ENCODE results near the gene ATRNL1.
"Not testable (repeated sequence)": the region's sequence is repeated elsewhere in the genome, so short reads cannot be mapped to it uniquely, and the experiment has no call there.

ATRNL1 gene

DNA sequence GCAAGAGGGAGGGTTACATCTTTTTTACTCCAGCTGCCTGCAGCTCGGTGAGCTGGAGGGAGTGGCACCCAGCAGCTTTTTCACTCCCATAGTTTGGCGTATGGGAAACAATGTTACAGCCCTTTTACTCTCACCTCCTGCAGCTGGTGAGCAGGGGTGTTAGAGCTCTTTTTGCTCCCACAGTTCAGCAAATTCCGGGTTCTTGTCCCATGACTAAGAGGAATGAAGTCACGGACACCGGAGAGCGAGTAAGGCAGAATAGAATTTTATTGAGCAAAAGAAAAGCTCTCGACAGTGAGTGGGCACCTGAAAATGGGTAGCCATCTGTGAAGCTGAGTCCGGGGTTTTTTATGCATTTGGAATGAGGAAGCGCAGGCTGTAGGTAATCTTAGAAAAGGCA lies 733.2 kb downstream of the ATRNL1 start:
- Histone ChIP-seq H3K27me3 (replicated peaks; ENCODE audit: control insufficient read depth, insufficient read depth, low read length) (no peaks in the 10 kb centered on the region), H3K4me3 (replicated peaks; ENCODE audit: low read depth, low read length) (no peak overlapping the region), H3K36me3 (ENCODE audit: control insufficient read depth, insufficient read depth, low read length) (no peaks in the 10 kb centered on the region)
- no peak for DNase-seq (ENCODE audit: extremely low read depth, insufficient read length)
- TF ChIP-seq, protein P1, sequence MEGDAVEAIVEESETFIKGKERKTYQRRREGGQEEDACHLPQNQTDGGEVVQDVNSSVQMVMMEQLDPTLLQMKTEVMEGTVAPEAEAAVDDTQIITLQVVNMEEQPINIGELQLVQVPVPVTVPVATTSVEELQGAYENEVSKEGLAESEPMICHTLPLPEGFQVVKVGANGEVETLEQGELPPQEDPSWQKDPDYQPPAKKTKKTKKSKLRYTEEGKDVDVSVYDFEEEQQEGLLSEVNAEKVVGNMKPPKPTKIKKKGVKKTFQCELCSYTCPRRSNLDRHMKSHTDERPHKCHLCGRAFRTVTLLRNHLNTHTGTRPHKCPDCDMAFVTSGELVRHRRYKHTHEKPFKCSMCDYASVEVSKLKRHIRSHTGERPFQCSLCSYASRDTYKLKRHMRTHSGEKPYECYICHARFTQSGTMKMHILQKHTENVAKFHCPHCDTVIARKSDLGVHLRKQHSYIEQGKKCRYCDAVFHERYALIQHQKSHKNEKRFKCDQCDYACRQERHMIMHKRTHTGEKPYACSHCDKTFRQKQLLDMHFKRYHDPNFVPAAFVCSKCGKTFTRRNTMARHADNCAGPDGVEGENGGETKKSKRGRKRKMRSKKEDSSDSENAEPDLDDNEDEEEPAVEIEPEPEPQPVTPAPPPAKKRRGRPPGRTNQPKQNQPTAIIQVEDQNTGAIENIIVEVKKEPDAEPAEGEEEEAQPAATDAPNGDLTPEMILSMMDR (IDR thresholded peaks at IDR 0.05; ENCODE audit: insufficient read depth, low read length, poor library complexity, severe bottlenecking), result no peak

DNA sequence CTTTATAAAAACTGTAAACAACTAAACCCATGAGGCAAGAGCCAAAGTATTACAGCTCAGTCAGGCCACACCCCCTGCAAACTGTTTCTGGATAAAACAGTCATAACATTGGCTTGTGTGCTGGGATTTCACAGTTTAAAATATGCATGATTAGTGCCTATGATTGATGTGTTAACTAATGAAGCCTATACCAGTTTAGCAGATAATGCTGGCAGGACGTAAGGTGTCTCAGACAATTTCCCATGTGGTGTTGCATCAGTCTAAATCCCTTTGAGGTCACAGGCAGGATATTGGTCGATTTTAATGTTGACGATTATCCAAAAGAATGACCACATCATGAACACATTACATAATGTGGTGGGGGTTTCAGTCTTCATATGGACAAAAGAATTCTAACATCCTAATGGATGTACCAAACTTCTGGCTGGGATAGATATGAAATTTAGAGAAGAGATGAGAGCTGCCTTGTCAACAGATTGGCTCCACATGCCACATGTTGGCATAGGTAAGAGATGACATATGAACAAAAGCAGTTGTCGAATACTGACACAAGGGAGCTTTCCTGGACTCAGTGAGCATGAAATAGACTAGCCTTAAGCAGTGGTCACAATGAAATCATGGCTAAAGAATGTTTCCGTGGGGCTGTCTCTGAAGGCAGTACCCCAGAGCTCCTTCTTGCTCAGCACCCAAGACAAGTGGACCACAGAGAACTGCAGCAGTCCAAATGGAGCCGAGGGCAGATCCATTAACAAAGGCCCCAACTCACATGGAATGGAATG lies 734.3 kb downstream of the ATRNL1 start:
- TF ChIP-seq, protein P1 (IDR thresholded peaks at IDR 0.05; ENCODE audit: insufficient read depth, low read length, poor library complexity, severe bottlenecking), result no peak
- Histone ChIP-seq H3K27me3 (replicated peaks; ENCODE audit: control insufficient read depth, insufficient read depth, low read length) (no peaks in the 10 kb centered on the region), H3K36me3 (ENCODE audit: control insufficient read depth, insufficient read depth, low read length) (no peaks in the 10 kb centered on the region), H3K4me3 (replicated peaks; ENCODE audit: low read depth, low read length) (no peak overlapping the region)
- no peak for DNase-seq (ENCODE audit: extremely low read depth, insufficient read length)

DNA sequence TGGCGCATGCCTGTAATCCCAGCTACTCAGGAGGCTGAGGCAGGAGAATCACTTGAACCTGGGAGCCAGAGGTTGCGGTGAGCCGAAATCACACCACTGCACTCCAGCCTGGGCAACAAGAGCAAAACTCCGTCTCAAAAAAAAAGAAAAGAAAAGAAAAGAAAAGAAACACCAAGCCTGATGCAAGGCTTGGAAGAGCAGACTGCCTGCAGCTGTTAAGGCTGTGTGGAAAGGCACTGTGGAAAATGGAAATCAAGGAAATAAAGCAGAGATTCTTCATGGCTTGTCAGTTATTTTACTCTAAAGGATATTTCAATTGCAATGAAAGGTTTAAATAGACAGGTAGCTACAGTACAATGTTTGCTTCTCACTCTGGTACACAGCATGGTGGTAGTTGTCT lies 735.0 kb downstream of the ATRNL1 start:
- H3K36me3 ChIP-seq (ENCODE audit: control insufficient read depth, insufficient read depth, low read length); H3K4me3 ChIP-seq (replicated peaks; ENCODE audit: low read depth, low read length); H3K27me3 ChIP-seq (replicated peaks; ENCODE audit: control insufficient read depth, insufficient read depth, low read length); DNase-seq (ENCODE audit: extremely low read depth, insufficient read length): not testable (repeated sequence)

DNA sequence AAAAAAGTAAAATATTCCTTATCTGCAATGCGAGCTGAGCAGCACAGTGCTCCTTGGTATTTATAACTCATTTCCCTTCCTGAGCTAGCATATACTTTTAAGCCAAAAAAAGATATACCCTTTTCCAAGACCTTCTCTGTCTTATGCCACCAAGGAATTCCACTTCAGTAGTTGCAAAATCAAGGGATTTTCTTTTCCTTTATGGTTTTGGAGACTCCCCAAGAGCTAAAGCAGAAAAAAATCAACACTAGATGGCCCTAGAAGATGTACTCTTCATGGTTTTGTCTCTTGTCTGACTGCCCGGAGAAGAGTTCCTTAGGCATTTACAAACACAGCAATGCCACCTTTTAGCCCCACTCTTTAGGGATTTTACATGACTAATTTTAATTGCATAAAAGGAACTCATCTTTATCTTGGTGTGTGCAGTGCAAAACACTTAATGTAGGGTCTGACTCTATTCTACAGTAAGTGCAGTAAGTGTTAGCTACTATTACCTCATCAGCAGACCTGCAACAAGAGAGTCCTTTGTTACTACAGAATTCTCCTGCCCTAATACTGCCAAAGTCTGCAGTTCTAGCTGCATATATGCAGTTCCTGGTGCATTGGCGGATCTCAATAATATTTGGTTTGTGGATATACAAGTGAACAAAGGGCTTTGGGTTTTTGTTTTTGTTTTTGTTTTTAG lies 736.5 kb downstream of the ATRNL1 start:
- TF ChIP-seq, protein P1 (IDR thresholded peaks at IDR 0.05; ENCODE audit: insufficient read depth, low read length, poor library complexity, severe bottlenecking), result no peak
- Histone ChIP-seq H3K36me3 (ENCODE audit: control insufficient read depth, insufficient read depth, low read length) (no peaks in the 10 kb centered on the region), H3K27me3 (replicated peaks; ENCODE audit: control insufficient read depth, insufficient read depth, low read length) (no peaks in the 10 kb centered on the region), H3K4me3 (replicated peaks; ENCODE audit: low read depth, low read length) (no peak overlapping the region)
- no peak for DNase-seq (ENCODE audit: extremely low read depth, insufficient read length)

DNA sequence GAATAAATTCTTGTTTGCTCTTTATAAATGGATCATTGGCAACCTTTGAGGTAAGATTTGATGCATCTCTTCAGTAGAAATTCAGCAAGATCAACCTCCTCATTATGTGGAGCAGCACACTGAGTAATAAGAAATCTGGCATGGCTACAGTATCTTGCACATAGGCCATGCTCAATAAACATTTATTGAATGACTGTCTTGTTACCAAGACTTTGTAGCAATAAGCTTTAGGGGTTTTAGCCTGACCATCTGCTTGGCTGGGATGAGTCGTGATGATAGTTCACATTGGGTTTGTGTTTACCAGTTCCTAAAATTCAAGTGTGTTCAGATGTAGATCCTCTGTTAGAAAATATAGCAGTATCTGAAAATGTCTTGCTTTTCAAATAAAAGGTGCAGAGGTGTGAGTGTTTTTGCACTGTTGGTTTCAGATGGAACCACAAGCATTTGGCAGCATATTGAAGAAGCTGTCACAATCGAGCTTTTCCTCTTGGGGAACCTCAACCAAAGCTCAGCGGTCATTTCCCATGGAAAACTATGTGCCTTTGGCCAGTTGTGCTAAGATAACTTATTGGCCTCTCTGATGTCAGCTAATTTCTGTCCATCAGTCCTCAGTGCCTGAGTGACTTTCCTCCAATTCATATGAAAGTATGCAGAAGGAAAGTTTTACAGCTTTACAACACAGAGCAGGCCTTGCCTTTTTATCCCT lies 737.3 kb downstream of the ATRNL1 start:
- no peak overlapping the region for H3K4me3 ChIP-seq (replicated peaks; ENCODE audit: low read depth, low read length)
- no peak for DNase-seq (ENCODE audit: extremely low read depth, insufficient read length)
- H3K27me3 ChIP-seq (replicated peaks; ENCODE audit: control insufficient read depth, insufficient read depth, low read length), result no peaks in the 10 kb centered on the region
- H3K36me3 ChIP-seq (ENCODE audit: control insufficient read depth, insufficient read depth, low read length), result no peaks in the 10 kb centered on the region
- TF ChIP-seq, protein P1 (IDR thresholded peaks at IDR 0.05; ENCODE audit: insufficient read depth, low read length, poor library complexity, severe bottlenecking), result no peak

DNA sequence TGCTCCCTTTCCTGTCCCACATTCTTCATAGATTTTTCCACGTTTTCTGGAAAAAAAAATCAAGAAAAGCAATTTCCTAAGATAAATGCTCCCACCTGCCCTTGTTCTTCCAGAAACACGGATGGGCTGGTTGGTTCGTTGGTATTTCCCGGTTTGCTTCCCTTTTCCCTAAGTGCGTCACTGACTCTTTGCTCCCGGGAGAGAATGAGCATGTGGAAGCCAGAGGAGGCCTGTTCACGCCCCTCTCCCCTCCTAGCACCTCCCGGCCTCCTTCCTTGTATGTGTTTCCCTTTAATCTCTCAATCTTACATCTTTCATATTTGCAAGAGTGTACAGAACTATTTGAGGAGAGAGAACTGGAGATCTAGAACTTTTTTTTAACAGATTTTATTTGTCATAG lies 737.9 kb downstream of the ATRNL1 start:
- no peak overlapping the region for H3K4me3 ChIP-seq (replicated peaks; ENCODE audit: low read depth, low read length)
- TF ChIP-seq, protein P1 (IDR thresholded peaks at IDR 0.05; ENCODE audit: insufficient read depth, low read length, poor library complexity, severe bottlenecking), result no peak
- no peaks in the 10 kb centered on the region for H3K27me3 ChIP-seq (replicated peaks; ENCODE audit: control insufficient read depth, insufficient read depth, low read length)
- H3K36me3 ChIP-seq (ENCODE audit: control insufficient read depth, insufficient read depth, low read length), result no peaks in the 10 kb centered on the region
- DNase-seq (ENCODE audit: extremely low read depth, insufficient read length), result no peak
